Iris pigment epithelial cell (primary cell): Measurements from ENCODE around the gene PRSS27.
"Not testable (repeated sequence)": the region's sequence is repeated elsewhere in the genome, so short reads cannot be mapped to it uniquely, and the experiment has no call there.

Source experiments
- DNase-seq: peaks from one replicate; pipeline ENCODE4 v3.0.0-alpha.2; 2011; ENCODE audit warnings: low read depth

PRSS27 gene

DNA sequence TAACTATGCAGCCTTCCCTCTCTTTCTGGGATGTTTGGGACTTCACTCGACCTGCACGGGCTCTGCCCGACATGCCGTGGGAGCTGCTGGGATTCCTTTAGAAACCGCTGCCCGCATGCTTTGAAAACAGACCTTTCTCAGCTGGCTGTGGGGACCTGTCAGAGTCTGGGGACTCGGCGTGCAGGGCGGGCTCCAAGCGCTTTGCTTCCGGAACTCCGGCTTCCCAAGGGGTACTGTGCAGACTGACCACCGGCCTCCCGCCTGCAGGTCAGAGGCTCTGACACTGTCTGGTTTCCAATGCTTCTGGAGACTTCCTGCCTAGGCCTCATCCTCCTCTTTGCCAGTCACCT is 11.8 kb downstream of the PRSS27 start:
- no peak for DNase-seq

DNA sequence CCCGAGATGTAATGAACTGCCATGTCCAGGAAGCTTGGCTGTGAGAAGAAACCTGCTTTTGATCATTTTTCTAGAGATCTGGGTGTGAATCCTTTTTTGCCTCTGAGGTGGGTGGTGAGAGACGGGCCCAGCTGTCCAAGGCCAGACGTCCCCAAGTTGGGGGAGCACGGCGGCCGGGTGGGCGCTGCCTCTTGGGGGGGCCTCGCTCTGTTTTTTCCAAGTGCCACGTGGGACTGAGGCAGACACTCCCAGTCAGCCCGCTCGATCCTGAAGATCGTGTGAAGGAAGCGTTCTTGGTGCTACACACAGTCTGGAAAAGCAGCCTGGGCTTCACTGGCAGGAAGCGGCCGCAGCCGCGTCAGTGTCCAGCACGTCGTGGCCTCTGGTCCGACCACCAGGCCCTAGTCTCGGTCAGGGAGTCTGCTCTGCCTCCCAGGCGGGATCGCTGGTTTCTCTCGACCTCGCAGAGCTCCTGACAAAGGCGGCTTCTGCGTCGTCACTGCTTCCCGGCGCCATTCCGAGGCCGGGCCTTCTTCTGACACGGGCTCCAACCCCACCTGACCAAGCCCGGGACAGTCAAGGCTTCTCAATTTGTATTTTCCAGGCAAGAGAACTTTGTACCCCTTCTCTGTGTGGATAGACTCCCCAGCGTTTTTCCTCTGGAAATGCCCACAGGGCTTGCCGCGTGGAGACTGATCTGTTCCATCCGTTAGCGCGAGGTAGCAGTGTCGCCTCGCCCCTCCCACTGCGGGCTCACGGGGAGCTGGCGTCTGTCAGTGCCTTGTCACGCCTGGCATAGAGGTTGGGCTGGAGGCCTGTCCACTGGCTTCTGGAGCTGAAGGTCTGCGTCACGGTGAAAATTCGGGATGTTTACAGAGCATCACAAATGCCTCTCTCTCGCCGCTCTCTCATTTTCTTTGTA is 12.4 kb downstream of the PRSS27 start:
- DNase-seq, result no peak

- DNase-seq, result no peak
These were observed 13.3 kb downstream of the PRSS27 start for GRCh38 chr16:2706611-2707311.

- no peak for DNase-seq
These were observed 13.9 kb downstream of the PRSS27 start for GRCh38 chr16:2706085-2706484.

DNA sequence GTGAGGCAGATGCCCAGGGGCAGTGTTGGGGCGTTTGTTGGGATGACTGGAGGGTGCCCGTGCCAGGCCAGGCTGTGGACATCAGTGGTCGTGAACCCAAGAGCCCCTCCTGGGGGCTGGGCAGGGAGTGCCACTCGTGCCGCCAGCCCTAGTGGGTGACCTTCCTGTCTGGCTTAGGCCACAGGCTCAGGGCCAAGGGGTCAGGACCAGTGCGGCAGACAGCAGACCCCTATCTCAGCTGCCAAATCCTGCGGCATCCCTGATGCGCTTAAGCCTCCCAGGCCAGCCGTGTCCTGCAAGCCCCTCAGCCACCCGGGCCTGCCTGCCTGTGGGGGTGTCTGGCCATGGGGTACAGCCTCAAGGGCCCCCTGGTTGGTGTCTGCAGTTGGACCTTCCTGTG is 14.7 kb downstream of the PRSS27 start:
- no peak for DNase-seq

DNA sequence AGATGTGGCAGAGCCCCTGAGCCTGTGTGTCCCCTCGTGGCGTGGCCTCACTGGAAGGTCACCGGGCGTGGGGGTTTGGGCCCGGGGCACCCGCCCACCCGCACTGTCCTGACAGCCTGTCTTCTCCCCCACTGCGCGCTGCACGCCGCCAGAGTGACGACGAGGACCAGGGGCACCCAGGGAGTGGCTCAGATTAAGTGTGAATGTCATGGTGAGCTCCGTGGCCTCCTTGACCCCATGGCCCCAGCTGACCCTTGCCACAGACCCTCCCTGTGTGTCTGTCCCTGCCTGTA is 15.1 kb downstream of the PRSS27 start:
- no peak for DNase-seq

GRCh38 chr16:2704166-2704982 is 15.7 kb downstream of the PRSS27 start:
- DNase-seq, result no peak

DNA sequence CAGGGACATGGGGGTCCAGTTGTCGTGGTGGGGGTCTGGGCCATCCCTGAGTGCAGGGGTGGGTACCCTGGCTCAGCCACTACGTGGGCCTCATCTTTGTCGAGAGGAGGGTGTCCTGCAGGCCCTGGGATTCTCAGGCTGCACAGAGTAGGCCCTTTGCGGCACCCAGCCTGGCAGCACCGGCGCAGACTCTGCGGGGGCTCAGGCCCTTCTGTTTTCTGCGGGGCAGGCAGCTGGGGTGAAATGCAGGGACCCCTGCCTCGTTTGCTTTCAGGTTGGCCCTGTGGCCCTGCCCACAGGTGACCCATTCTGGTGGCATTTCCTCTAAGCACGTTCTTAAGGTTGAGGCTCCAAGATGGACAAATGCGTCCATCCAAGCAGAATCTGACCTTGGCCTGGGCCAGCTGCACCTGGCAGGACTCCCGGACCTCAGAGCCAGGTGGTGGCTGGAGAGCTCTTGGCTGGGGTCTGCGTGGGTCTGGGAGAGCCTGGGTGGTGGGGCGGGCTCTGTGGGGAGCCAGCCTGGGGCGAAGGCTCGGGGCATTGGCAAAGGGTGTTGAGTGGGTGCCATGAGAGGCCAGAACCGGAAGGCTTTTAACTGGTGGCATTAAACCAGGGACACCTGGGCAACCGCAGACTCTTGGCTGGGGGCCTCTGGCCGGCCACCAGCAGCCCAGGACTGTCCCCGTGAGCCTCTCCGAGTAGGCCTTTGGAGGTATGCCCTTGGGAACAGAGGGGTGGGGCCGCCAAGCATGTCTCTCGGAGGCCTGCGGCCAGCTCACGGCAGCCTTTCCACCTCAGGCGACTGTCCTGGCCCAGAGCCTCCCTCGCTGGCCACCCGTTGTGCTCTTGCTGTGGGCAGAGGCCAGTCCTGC is 16.9 kb downstream of the PRSS27 start:
- no peak for DNase-seq

DNA sequence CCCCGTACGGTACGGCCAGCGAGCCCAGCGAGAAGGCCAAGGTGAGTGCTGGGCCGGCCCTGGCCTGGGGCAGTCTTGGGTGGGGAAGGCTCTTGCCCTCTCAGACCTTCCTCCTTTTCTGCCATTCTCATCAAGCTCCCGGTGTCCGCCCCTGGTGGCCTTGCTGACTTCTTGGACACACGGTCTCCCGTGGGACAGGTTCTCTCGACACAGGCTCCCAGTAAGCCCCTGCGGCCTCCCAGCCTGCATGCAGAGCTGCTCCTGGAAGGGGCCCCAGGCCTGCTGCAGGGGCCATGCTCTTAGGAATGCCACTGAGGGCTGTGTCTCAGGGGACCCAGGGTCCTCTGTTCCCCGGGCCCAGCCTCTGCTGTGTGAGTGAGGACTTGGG is 17.6 kb downstream of the PRSS27 start:
- DNase-seq, result no peak

DNA sequence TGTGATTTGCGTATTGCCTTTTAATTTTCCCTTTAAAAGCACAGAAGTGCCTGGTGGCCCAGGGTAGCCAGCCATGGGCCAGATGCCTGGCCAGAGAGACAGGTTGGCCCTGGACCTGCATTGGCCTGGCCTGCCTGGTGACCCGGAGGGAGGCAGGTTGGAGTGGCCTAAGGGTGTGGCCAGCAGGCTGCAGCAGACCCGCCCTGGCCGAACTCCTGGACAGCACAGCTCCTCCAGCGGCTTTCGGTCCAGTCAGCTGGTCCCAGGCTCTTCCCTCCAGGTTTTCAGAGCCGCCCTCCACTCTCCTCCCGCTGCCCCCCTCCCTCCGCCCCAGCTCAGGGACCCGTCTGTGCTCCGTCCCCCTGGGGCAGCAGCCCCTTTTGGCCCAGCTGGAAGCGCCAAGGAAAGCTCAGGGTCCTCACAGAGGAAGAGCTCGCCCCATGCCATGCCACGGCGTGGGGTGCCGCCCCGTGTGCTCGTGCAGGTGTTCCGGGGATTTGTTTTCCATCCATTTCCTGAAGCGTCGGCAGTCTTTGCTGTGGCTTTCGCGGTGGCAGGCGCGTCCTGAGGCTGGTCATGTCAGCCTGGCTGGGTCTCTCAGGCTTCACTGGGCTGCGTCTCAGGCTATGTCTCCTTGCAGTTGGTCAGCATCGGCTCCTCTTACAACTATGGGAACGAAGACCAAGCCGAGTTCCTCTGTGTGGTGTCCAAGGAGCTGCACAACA is 18.1 kb downstream of the PRSS27 start:
- DNase-seq, result no peak

- no peak for DNase-seq
These were observed 18.8 kb downstream of the PRSS27 start for GRCh38 chr16:2701272-2701671.

DNA sequence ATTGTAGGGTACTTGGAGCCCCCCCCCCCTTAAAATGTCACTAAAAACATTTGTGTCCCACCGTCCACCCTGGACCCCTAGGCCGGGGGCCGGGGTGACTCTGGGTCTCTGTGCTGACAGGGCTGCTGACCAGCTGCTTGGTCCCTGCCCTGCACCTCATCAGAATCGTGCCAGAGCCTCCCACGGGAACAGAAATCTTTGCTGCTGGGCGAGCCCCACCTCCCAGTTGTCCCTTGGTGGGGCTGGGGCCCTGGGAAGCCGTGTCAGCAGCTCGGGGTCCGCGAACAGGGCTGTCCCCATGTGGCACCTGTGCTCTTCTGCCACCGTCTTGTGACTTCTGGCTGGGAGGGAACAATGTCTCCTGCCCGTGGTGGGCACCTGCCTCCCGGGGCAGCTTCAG is 19.2 kb downstream of the PRSS27 start:
- DNase-seq, result no peak

GRCh38 chr16:2699791-2700600 is 20.0 kb downstream of the PRSS27 start:
- no peak for DNase-seq

GRCh38 chr16:2698965-2699750 is 20.9 kb downstream of the PRSS27 start:
- DNase-seq, result no peak

- no peak for DNase-seq
These were observed 21.7 kb downstream of the PRSS27 start for GRCh38 chr16:2698103-2698870.

DNA sequence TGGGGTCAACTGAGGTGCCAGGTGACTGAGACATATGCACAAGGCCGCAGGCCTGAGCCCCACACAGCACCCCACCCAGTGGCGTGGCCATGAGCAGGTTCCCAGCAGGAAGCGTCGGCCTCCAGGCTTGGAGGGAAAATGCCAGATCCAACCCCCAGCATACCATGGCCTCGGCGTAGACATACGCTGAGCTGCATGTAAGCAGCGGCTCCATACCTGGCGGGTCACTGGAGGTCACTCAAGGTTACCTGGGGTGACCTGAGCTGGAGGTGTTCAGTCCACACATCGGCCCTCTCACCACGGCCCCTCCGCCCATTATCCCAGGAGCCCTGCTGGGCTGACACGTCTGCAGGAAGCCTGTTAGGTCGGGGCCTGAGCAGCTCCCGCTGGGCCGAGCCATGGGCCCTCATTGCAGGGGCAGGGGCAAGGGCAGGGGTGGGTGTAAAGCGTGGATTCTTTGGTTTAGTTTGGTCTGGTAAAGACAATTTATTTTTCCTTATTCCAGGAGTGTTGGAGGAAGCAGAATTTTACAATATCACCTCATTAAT is 22.5 kb downstream of the PRSS27 start:
- DNase-seq, result no peak

GRCh38 chr16:2696601-2697250 is 23.3 kb downstream of the PRSS27 start:
- DNase-seq, result not testable (repeated sequence)
